Pancreas (tissue), 10 donors: Measurements from ENCODE around the gene DCBLD1. TPM values are rescaled to one million over a fixed set of nuclear protein-coding genes. Genes with fewer than 3 reads are reported as not detected.
"Not testable (repeated sequence)": the region's sequence is repeated elsewhere in the genome, so short reads cannot be mapped to it uniquely, and the experiment has no call there.

Source experiments
- ATAC-seq, 4 donors: fragments of 200-7000 bp; cut with Tn5 transposase; one replicate each; pipeline versions ENCODE4 v1.8.0 to v1.9.1; 2020; ENCODE audit warnings: mild to moderate bottlenecking in 4 of 4, moderate library complexity in 4 of 4
- DNase-seq, 6 donors: peaks; one replicate each; pipeline ENCODE4 v3.0.0-alpha.2; 2020
- FAIRE-seq: peaks from 2 replicates; lab custom pipeline; 2012; peaks lifted over from hg19 to GRCh38; lab: Jason Lieb, UNC
- H3K27ac ChIP-seq, 4 donors: fragments of 200-600 bp; sonication (generic); 1 replicate in 3 of 4; 2 replicates in 1 of 4; pipeline versions ENCODE4 v1.5.0 to v1.8.0; 2020
- H3K27me3 ChIP-seq, 4 donors: fragments of 200-600 bp; one replicate each; pipeline ENCODE4 v1.8.0; 2021
- H3K36me3 ChIP-seq, 3 donors: fragments of 200-600 bp; sonication (generic) in 1 of 3; one replicate each; pipeline versions ENCODE4 v1.5.0 to v1.8.0; 2020 to 2021
- H3K4me1 ChIP-seq, 3 donors: fragments of 200-600 bp; one replicate each; pipeline ENCODE4 v1.8.0; 2021
- H3K4me3 ChIP-seq, 4 donors: fragments of 200-600 bp; sonication (generic) in 2 of 4; one replicate each; pipeline versions ENCODE4 v1.5.0 to v1.8.0; 2020 to 2021
- H3K9me3 ChIP-seq, 4 donors: fragments of 200-600 bp; one replicate each; pipeline ENCODE4 v1.8.0; 2021
- CTCF ChIP-seq, 4 donors: fragments of 200-600 bp; sonication (generic) in 3 of 4; IDR thresholded peaks; one replicate each; pipeline versions ENCODE4 v1.5.0 to v1.8.0; 2021; ENCODE audit warnings: antibody characterized with exemption in 4 of 4
- WGBS, 2 donors: extraction: QIAGEN DNeasy Blood & Tissue Kit; methylation state at CpG; one replicate each; pipeline ENCODE4 v1.1.7; 2013; 5-methylcytosine and 5-hydroxymethylcytosine counted together
- intact Hi-C, 3 donors: fragments of 100-400 bp; cut with DNase I; formaldehyde crosslinking; loops; one replicate each; pipeline versions ENCODE4 v1.11.1 to v1.14.2; 2022
- polyA plus RNA-seq, 2 donors: library from polyadenylated mRNA; stranded (reverse); fragments of 200-250 nt; gene quantifications; one replicate each; pipeline ENCODE4 v1.2.3, GENCODE V29; 2013
- total RNA-seq, 6 donors: library from RNA; stranded (reverse); fragmentation: NEBNext Ultra II Directional in 4 of 6; extraction: Animal tissue kit (Norgen Biotek cat#: 25700) in 4 of 6; gene quantifications; one replicate each; pipeline versions ENCODE4 v1.2.1 to v1.2.4, GENCODE V29; 2021 to 2023
- donor health status: healthy with polysubstance abuse.
- donor health status: DM: no; HTN: no; CAD: no; lungs with moderate emphysema.
- donor health status: DM: no; HTN: no; CAD: no.
- donor health status: control.
- donor health status: control.
- donor health status: Bipolar disorder and iron deficiency.
- donor health status: DM: yes; HTN: yes; CAD: no.
- donor health status: DM: no; HTN: no; CAD: no.
- donor health status: DM: no; HTN: no; CAD: no.
- donor health status: DM: yes; HTN: yes; CAD: no.

The DCBLD1 gene
- total and polyA plus RNA-seq, 8 donors = 4.8 to 12.8 (median 6.4) TPM

DNA sequence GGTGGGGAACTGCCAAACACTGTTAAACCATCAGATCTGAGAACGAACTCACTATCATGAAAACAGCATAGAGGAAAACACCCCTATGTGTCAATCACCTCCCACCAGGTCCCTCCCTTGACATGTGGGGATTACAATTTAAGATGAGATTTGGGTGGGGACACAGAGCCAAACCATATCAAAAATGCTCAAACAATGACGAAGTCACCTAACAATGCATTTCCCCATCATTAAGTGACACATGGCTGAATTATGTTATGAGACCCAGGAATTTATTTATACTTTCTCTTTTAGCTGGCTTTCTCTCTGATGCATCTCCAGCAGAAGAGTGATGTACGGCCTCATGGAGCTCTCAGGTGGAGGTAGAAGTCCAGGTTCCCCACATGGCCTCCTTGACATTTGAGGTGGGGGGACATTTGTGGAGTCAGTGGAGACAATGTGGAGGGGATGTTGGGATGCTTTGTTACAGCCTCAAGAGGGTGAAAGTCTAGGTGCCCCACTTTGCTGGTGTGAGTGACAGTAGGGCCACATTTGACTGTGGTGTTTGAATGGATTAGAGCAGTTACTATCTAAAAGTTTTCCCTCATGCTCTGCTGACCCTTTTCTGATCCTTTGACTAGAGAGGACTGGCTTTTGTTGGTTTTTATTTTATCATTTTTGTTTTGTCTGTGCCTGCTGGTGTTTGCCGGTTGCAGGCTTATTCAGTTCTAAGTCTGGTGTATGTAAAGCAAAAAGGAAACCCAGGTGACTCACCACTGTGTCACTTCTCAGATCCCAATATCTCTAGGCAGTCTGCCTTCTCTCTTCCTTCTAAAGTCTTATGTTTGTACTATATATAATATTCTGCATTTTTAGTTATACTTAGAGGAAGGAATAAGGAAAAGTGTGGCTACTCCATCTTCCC is 18.5 kb upstream of the DCBLD1 start:
- Histone ChIP-seq H3K27me3 (no peaks in the 10 kb centered on the region), H3K4me1 (no peaks in the 10 kb centered on the region), H3K36me3 (no peaks in the 10 kb centered on the region), H3K9me3 (no peaks in the 10 kb centered on the region), H3K27ac (no peak overlapping the region), H3K4me3 (no peak overlapping the region)
- intact Hi-C loops = no loop called here
- no peak for DNase-seq
- 70 to 79% methylated on average over 4 of the region's 4 CpGs for WGBS, 2 donors
- no peak for TF ChIP-seq CTCF (IDR thresholded peaks at IDR 0.05)
- no peak for FAIRE-seq
- no peak for ATAC-seq

DNA sequence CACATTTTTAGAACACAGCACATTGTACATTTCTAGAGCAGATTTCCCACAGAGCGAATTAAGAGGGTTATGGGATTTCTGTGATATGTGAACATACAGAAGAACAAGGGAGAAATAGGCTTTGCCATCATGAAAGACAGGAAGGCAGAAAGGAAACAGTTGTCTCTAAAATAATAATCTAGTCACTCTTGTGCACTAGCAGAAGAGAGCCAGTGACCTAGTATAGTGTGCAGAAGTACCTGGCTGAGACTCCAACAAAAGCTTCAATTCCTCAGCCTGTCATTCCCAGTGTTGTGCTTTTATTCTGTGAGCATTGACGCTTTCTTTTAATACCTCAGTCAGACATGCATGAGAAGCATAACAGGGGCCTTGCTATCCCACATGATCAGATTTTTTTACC is 17.8 kb upstream of the DCBLD1 start:
- Histone ChIP-seq H3K4me3 (no peak overlapping the region), H3K36me3 (no peaks in the 10 kb centered on the region), H3K9me3 (no peaks in the 10 kb centered on the region), H3K27ac (no peak overlapping the region), H3K27me3 (no peaks in the 10 kb centered on the region), H3K4me1 (no peaks in the 10 kb centered on the region)
- 91 to 94% methylated on average over 2 of the region's 2 CpGs for WGBS, 2 donors
- TF ChIP-seq CTCF (IDR thresholded peaks at IDR 0.05) = no peak
- DNase-seq (no peak), ATAC-seq (no peak), FAIRE-seq (no peak)
- intact Hi-C loops = no loop called here

GRCh38 chr6:117465691-117466090 is 16.8 kb upstream of the DCBLD1 start:
- no peak for TF ChIP-seq CTCF (IDR thresholded peaks at IDR 0.05)
- H3K4me1 ChIP-seq = no peaks in the 10 kb centered on the region
- H3K27me3 ChIP-seq = no peaks in the 10 kb centered on the region
- no peaks in the 10 kb centered on the region for H3K36me3 ChIP-seq
- no peak overlapping the region for H3K4me3 ChIP-seq
- H3K9me3 ChIP-seq = no peaks in the 10 kb centered on the region
- DNase-seq (no peak), ATAC-seq (no peak), FAIRE-seq (no peak)
- intact Hi-C loops = no loop called here
- H3K27ac ChIP-seq = no peak overlapping the region
- 40 to 48% methylated on average over 1 of the region's 1 CpG for WGBS, 2 donors

- H3K27ac ChIP-seq = no peak overlapping the region
- H3K4me3 ChIP-seq = no peak overlapping the region
- DNase-seq = no peak
- H3K27me3 ChIP-seq = no peaks in the 10 kb centered on the region
- no peaks in the 10 kb centered on the region for H3K9me3 ChIP-seq
- ATAC-seq = no peak
- H3K4me1 ChIP-seq = no peaks in the 10 kb centered on the region
- intact Hi-C loops = no loop called here
- FAIRE-seq = no peak
- TF ChIP-seq CTCF (IDR thresholded peaks at IDR 0.05) = no peak
- 69 to 78% methylated on average over 4 of the region's 4 CpGs for WGBS, 2 donors
- H3K36me3 ChIP-seq = no peaks in the 10 kb centered on the region
Observed at GRCh38 chr6:117467876-117468275, 14.6 kb upstream of the DCBLD1 start.

- H3K27me3 ChIP-seq, H3K27ac ChIP-seq, H3K36me3 ChIP-seq, intact Hi-C loops, H3K9me3 ChIP-seq, ATAC-seq, FAIRE-seq, DNase-seq, H3K4me3 ChIP-seq, H3K4me1 ChIP-seq: not testable (repeated sequence)
- WGBS, 2 donors = 81 to 83% methylated on average over 4 of the region's 4 CpGs
Observed at GRCh38 chr6:117468527-117468926, 13.9 kb upstream of the DCBLD1 start.
